K562 (cell line): ENCODE data around the gene SLC49A4. TPM values are rescaled to one million over a fixed set of nuclear protein-coding genes. Genes with fewer than 3 reads are reported as not detected.

Experiments used
- ATAC-seq: fragments of 200-7000 bp; cut with Tn5 transposase; 3 replicates; pipeline ENCODE4 v1.9.1; 2020; ENCODE audit warnings: moderate library complexity
- BruUV-seq: library from RNA; stranded (reverse); fragments of 400-500 nt; replicated peaks from 2 replicates; lab custom pipeline; 2021; lab: Mats Ljungman, UMichigan
- CTCF ChIA-PET: fragments of 300-600 bp; formaldehyde crosslinking; extraction: SDS; loops from one replicate; lab custom pipeline; 2021; ENCODE audit warnings: low intra/inter-chr PET ratio; lab: Yijun Ruan, JAX
- POLR2A ChIA-PET: fragments of 300-600, 350-650 bp; sonication (Branson Sonifier 250); formaldehyde crosslinking; extraction: SDS; loops from one replicate; lab custom pipeline; 2021; ENCODE audit warnings: antibody characterized with exemption, inconsistent platforms; lab: Yijun Ruan, JAX
- DNase-seq, 4 experiments: peaks; one replicate each; pipeline versions ENCODE4 v3.0.0 to v3.0.0-alpha.2; 2011 to 2018; ENCODE audit warnings: low spot score in 3 of 4, mixed read lengths in 3 of 4; ENCODE audit errors: extremely low read depth in 1 of 4
- FAIRE-seq: peaks from 2 replicates; lab custom pipeline; 2011; peaks lifted over from hg19 to GRCh38; lab: Jason Lieb, UNC
- H2AFZ ChIP-seq: 2 replicates; pipeline ENCODE4 v1.6.0; 2011; ENCODE audit warnings: low read depth, low read length, control low read depth, inconsistent platforms
- H3K27ac ChIP-seq: fragments of 200-600 bp; 3 replicates; pipeline ENCODE4 v1.8.0; 2011; ENCODE audit warnings: low read depth, mild to moderate bottlenecking, control low read depth, inconsistent platforms, low read length, moderate library complexity, mixed read lengths; ENCODE audit errors: extremely low read depth
- H3K27me3 ChIP-seq, 2 experiments: fragments of 300-600 bp in 1 of 2; 2 replicates in 1 of 2; 3 replicates in 1 of 2; pipeline versions ENCODE4 v1.6.0 to v1.8.0; 2011; ENCODE audit warnings: inconsistent platforms in 2 of 2, low read length in 2 of 2, mild to moderate bottlenecking in 1 of 2, mixed read lengths in 1 of 2, moderate library complexity in 1 of 2; ENCODE audit not compliant: control insufficient read depth in 2 of 2, insufficient read depth in 2 of 2
- H3K36me3 ChIP-seq: fragments of 300-600 bp; 3 replicates; pipeline ENCODE4 v1.8.0; 2011; ENCODE audit warnings: mild to moderate bottlenecking, low read length, inconsistent platforms; ENCODE audit not compliant: control insufficient read depth, insufficient read depth
- H3K4me1 ChIP-seq, 2 experiments: fragments of 200-600 bp in 1 of 2; replicated peaks in 1 of 2; 2 replicates in 1 of 2; 3 replicates in 1 of 2; pipeline versions ENCODE4 v1.5.1 to v1.8.0; 2011; ENCODE audit warnings: inconsistent platforms in 2 of 2, low read length in 2 of 2, mild to moderate bottlenecking in 1 of 2, mixed read lengths in 1 of 2, moderate library complexity in 1 of 2; ENCODE audit not compliant: control insufficient read depth in 2 of 2, insufficient read depth in 2 of 2
- H3K4me2 ChIP-seq: 2 replicates; pipeline ENCODE4 v1.6.1; 2011; ENCODE audit warnings: low read length, control low read depth, inconsistent platforms, mixed read lengths; ENCODE audit not compliant: insufficient read depth
- H3K4me3 ChIP-seq: fragments of 200-600 bp; sonication (generic), shearing (Covaris generic); 2 replicates; pipeline ENCODE4 v1.5.1; 2016; ENCODE audit warnings: control low read depth, inconsistent platforms
- H3K79me2 ChIP-seq: fragments of 200-600 bp; 3 replicates; pipeline ENCODE4 v1.8.0; 2011; ENCODE audit warnings: low read length, inconsistent platforms; ENCODE audit not compliant: control insufficient read depth, insufficient read depth
- H3K9ac ChIP-seq, 2 experiments: 2 replicates each; pipeline versions ENCODE4 v1.6.0 to v1.6.1; 2011; ENCODE audit warnings: low read depth in 2 of 2, low read length in 2 of 2, control low read depth in 1 of 2, inconsistent platforms in 1 of 2, mild to moderate bottlenecking in 1 of 2, mixed read lengths in 1 of 2; ENCODE audit not compliant: insufficient read depth in 1 of 2
- H3K9me1 ChIP-seq: one replicate; pipeline ENCODE4 v1.6.0; 2011; ENCODE audit warnings: inconsistent platforms, mild to moderate bottlenecking, low read length, moderate library complexity; ENCODE audit not compliant: control insufficient read depth, insufficient read depth
- H3K9me3 ChIP-seq: replicated peaks from 2 replicates; pipeline ENCODE4 v1.5.1; 2011; ENCODE audit warnings: low read depth, low read length, inconsistent platforms; ENCODE audit not compliant: control insufficient read depth, insufficient read depth
- H4K20me1 ChIP-seq: replicated peaks from 2 replicates; pipeline ENCODE4 v1.6.1; 2011; ENCODE audit warnings: low read length, inconsistent platforms, mixed read lengths; ENCODE audit not compliant: control insufficient read depth, insufficient read depth
- ARID3B ChIP-seq: fragments of 250-450 bp; sonication (Bioruptor Pico); IDR thresholded peaks from 2 replicates; pipeline ENCODE4 v1.4.0; 2020; ENCODE audit warnings: borderline replicate concordance
- ARNT ChIP-seq, 2 experiments: fragments of 450-650 bp; IDR thresholded peaks; 2 replicates each; pipeline ENCODE4 v1.6.1; 2016; ENCODE audit warnings: mild to moderate bottlenecking in 1 of 2
- HBP1 ChIP-seq: fragments of 450-650 bp; formaldehyde crosslinking; IDR thresholded peaks from 2 replicates; pipeline ENCODE4 v1.4.0; 2022; ENCODE audit warnings: missing genetic modification characterization
- HIVEP1 ChIP-seq: fragments of 250-450 bp; sonication (Bioruptor Pico); IDR thresholded peaks from 2 replicates; pipeline ENCODE4 v1.4.0; 2020; ENCODE audit warnings: mild to moderate bottlenecking
- KDM5B ChIP-seq: fragments of 200-600 bp; sonication (generic); IDR thresholded peaks from 2 replicates; pipeline ENCODE4 v1.6.1; 2012; ENCODE audit warnings: low read depth, mild to moderate bottlenecking, moderate library complexity, low read length, control low read depth, inconsistent platforms; ENCODE audit not compliant: insufficient replicate concordance
- MCM3 ChIP-seq: fragments of 450-650 bp; IDR thresholded peaks from 2 replicates; pipeline ENCODE4 v1.6.1; 2016
- MXI1 ChIP-seq: IDR thresholded peaks from 2 replicates; pipeline ENCODE4 v1.6.1; 2011; ENCODE audit warnings: low read depth, mild to moderate bottlenecking, improper control_type of control experiment, low read length
- NBN ChIP-seq: fragments of 450-650 bp; IDR thresholded peaks from 2 replicates; pipeline ENCODE4 v1.6.1; 2016; ENCODE audit warnings: low read depth, mild to moderate bottlenecking
- NR0B1 ChIP-seq: fragments of 450-650 bp; IDR thresholded peaks from one replicate; pipeline ENCODE4 v1.6.1; 2018; ENCODE audit warnings: mild to moderate bottlenecking, moderate library complexity; ENCODE audit not compliant: partially characterized antibody
- PHTF2 ChIP-seq: fragments of 250-450 bp; sonication (Bioruptor Pico); IDR thresholded peaks from 2 replicates; pipeline ENCODE4 v1.5.0; 2021; ENCODE audit warnings: mild to moderate bottlenecking
- SMAD2 ChIP-seq: fragments of 150-350 bp; IDR thresholded peaks from 2 replicates; pipeline ENCODE4 v1.6.1; 2014; ENCODE audit warnings: low read depth, mild to moderate bottlenecking, low read length
- SP1 ChIP-seq: sonication (generic); formaldehyde crosslinking; IDR thresholded peaks from 2 replicates; pipeline ENCODE4 v1.8.1; 2022; ENCODE audit warnings: mild to moderate bottlenecking, missing genetic modification reagents
- SUPT5H ChIP-seq: fragments of 450-650 bp; IDR thresholded peaks from 2 replicates; pipeline ENCODE4 v1.6.1; 2016
- ZNF224 ChIP-seq: sonication (generic); formaldehyde crosslinking; IDR thresholded peaks from 2 replicates; pipeline ENCODE4 v1.8.0; 2022; ENCODE audit warnings: mild to moderate bottlenecking, missing genetic modification reagents
- WGBS: fragments of 100-300 bp; shearing (Covaris generic); methylation state at CpG from one replicate; pipeline ENCODE4 v1.1.6; 2016; ENCODE audit warnings: low coverage, mixed read lengths; ENCODE audit not compliant: insufficient coverage; ENCODE audit errors: missing lambda C conversion rate; 5-methylcytosine and 5-hydroxymethylcytosine counted together
- in situ Hi-C: fragments of 300-500 bp; cut with MboI; formaldehyde crosslinking; loops from 4 replicates; pipeline ENCODE4 v1.15.0; 2018; ENCODE audit warnings: inconsistent platforms, mixed read lengths
- intact Hi-C: fragments of 100-400 bp; cut with micrococcal nuclease; formaldehyde crosslinking; loops from 2 replicates; pipeline ENCODE4 v1.14.2; 2022
- polyA plus RNA-seq, 8 experiments: library from polyadenylated mRNA; depleted of rRNA in 4 of 8; stranded (reverse) in 5 of 8; unstranded in 3 of 8; fragments of >200 nt; fragmentation: Nextera tagmentation in 2 of 8; fragmentation: Illumina TruSeq in 1 of 8; extraction: Ambion mirVana in 2 of 8; extraction: Trizol in 1 of 8; gene quantifications; 2 replicates each; pipeline versions ENCODE4 v1.2.1 to v1.2.3, GENCODE V29; 2011 to 2014; ENCODE audit warnings: inconsistent platforms in 1 of 8, missing spikeins in 1 of 8
- total RNA-seq, 7 experiments: library from RNA; depleted of rRNA in 6 of 7; stranded (reverse); fragments of >200 nt in 6 of 7; fragmentation: Illumina TruSeq in 2 of 7; extraction: Trizol in 2 of 7; gene quantifications; 2 replicates each; pipeline versions ENCODE4 v1.2.1 to v1.2.3, GENCODE V29; 2011 to 2021; ENCODE audit warnings: low replicate concordance in 1 of 7

Gene SLC49A4
- total and polyA plus RNA-seq, 9 of the 15 experiments (the other 6 are each of a cell fraction or from before 2014, with no cell fraction given): 0.15 to 1.3 (median 0.83) TPM

GRCh38 chr3:122919291-122919610 is 124.4 kb downstream of the SLC49A4 start:
- no peak for FAIRE-seq
- DNase-seq: no peak
- POLR2A ChIA-PET: no interaction called here
- Histone ChIP-seq H3K9me3 (no peaks in the 10 kb centered on the region), H4K20me1 (no peaks in the 10 kb centered on the region), H3K27ac (no peak overlapping the region), H3K9ac (no peak overlapping the region), H3K4me2 (no peak overlapping the region), H3K9me1 (no peaks in the 10 kb centered on the region), H3K36me3 (no peaks in the 10 kb centered on the region), H3K4me1 (peaks cover 0 to 9% of the 10 kb centered on the region in 2 experiments; a peak in 3 of 5 replicates), H3K4me3 (no peak overlapping the region), H3K27me3 (peaks cover 0 to 47% of the 10 kb centered on the region in 2 experiments; a peak in 4 of 5 replicates), H3K79me2 (no peaks in the 10 kb centered on the region), H2AFZ (no peak overlapping the region)
- no peak for ATAC-seq
- intact Hi-C loops: no loop called here
- no TSS peak for BruUV-seq
- CTCF ChIA-PET: no interaction called here
- in situ Hi-C loops: no loop called here
- WGBS: 0% methylated on average over 2 of the region's 3 CpGs
- TF ChIP-seq ARID3B: no peak
- no peak for TF ChIP-seq NBN
- TF ChIP-seq ARNT (IDR thresholded peaks at IDR 0.05): no peak
- no peak for TF ChIP-seq MCM3
- no peak for TF ChIP-seq PHTF2
- no peak for TF ChIP-seq SMAD2
- no peak for TF ChIP-seq SP1 (CRISPR knock-in tag)
- no peak for TF ChIP-seq HIVEP1 (CRISPR knock-in tag)
- TF ChIP-seq MXI1: no peak
- TF ChIP-seq ZNF224 (CRISPR knock-in tag): no peak
- no peak for TF ChIP-seq SUPT5H
- TF ChIP-seq KDM5B: no peak
- TF ChIP-seq HBP1 (CRISPR knock-in tag): no peak
- TF ChIP-seq NR0B1: no peak
